Measurements from ENCODE around the gene TGFBRAP1.
"Not testable (repeated sequence)": the region's sequence is repeated elsewhere in the genome, so short reads cannot be mapped to it uniquely, and the experiment has no call there.

The TGFBRAP1 gene

DNA sequence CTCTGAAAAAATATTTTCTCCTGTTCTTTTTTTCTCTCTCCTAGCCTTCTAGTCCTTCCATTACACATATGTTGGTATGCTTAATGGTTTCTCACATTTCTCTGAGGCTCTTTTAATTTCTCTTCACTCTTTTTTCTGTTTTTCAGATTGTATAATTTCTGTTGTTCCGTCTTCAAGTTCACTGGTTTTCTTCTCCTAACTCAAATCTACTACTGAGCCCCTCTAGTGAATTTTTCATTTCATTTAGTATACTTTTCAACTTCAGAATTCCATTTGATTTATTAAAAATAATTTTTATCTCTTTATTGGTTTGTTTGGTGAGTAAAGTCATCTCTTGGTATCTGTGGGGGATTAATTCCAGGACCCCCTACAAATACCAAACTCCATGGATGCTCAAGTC, 27.6 kb upstream of the TGFBRAP1 start:
- no peak for DNase-seq

- no peak for DNase-seq
Measured at GRCh38 chr2:105344704-105345345, 15.3 kb upstream of the TGFBRAP1 start.

DNA sequence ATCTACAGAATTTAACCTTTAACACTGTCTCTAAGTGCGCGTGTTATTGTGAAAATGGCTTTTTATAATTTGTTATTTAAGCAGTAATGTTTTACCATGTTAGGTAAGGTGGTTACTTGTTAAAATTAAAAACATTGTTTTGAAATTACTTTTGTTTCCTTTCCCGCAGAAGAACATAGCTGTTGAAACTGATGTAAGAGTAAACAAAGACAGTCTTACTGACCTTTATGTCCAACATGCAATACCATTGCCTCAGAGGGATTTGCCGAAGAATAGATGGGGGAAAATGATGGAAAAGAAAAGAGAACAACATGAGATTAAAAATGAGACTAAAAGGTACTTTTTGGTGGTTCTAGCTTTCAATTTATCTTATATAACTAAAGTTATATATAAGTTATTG, 9.9 kb upstream of the TGFBRAP1 start:
- no peak for DNase-seq

DNA sequence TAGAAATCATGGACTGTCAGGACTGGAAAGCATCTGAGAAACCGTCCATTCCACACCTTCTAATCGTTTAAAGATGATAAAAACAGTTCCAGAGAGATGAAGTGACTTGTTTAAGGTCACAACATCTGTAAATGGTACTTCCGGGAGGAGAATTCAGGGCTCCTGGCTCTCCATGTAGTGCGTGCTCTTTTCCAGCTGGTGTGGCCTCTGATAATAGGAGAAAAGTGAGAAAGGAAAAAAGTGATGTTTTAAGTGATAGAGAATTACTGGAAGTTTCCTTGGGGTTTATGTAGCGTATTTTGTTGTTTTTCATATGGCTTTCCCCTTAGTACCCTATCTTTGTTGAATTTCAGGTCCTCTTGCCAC, 8.5 kb upstream of the TGFBRAP1 start:
- no peak for DNase-seq

GRCh38 chr2:105337122-105338019, 7.8 kb upstream of the TGFBRAP1 start, which contains the start of gene C2orf49:
C2orf49 (plus strand) TSS chr2:105337540; CDS start chr2:105337588, 48 bp downstream.
- peak; percentile 73 for DNase-seq

- no peak for DNase-seq
Measured at GRCh38 chr2:105336786-105337121, 7.2 kb upstream of the TGFBRAP1 start.

DNA sequence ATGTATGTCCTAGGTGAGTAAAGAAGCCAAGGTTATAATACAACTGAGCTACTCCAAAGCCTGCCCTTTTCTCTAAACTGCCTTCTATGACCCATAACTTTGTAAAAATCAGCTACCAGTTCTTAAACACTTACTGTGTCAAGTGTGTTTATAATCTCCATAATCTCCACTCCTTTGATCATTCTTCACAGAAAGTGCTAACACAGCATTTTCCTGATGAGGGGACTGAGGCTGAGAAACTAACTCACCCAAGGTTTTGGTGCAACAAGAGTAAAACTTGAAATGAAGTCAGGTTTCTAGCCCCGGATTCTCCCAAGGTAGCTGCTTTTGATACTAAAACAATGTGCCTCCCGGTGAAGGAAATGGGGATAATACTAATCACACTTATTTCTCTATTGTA, 5.9 kb upstream of the TGFBRAP1 start:
- no peak for DNase-seq

DNA sequence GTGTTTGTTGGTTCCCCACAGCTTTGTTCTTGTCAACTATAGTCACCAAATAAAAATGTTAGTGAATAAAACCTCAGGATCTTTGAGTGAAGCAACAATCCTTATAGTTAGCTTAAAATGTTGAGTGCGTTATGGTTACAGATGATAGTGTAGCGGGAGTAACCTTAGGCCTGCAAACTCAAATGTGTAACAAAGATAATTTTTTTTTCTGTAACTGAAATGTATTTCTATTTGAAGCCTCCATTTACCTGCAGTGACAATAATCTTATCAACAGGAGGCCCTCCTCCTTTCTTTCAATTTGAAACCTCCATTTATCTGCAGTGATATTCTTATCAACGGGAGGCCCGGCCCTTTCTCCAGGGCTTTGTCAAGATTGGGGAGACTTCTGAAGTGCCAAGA, 4.7 kb upstream of the TGFBRAP1 start:
- no peak for DNase-seq

DNA sequence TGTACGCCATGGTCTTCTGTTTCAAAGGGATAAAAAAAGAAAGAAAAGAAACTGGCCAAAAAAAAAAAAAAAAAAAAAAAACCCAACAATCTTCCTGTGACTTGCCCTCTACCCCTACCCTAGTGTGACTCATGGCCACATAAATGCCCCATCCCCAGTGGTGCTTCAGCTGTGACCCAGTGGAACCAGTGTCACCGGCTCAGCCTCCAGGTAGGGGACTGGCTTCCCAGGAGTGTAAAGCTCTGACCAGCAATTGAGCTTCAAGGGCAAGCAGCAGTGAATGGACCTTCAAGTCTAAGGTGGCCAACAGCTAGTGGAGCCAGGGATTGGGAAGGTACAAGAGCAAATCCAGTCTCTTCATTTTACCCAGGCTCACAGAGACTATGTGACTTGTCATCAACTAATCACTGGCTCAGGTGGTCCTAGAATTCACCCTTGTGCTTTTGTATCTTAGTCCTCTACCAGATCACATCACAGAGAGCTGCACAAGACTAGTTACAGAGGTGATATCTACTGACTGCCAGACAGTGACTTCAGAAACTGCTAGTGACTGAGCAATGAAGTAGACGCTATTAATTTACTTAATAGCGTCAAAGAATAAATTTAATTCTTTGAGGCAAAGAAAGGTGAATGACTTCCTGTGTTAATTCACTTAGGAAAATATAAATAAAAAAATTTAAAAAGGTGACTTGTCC, 1.3 kb upstream of the TGFBRAP1 start:
- no peak for DNase-seq

DNA sequence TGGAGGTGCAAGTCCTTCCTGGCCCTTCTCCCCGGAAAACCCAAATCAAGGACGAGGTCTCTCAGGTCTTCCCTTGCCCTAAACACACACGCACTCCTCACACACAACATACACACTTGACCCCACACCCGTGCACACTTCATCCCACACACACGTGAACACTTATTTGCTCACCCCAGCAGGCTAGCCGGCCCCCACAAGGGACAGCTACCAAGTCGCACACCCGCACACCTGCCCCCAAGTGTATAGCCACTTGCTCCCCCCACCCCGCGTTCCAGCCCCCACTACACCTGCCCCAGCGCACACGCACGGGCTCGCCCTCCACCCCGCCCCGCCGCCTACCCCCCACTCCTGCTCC, 359 bp downstream of the TGFBRAP1 start:
- DNase-seq = no peak

DNA sequence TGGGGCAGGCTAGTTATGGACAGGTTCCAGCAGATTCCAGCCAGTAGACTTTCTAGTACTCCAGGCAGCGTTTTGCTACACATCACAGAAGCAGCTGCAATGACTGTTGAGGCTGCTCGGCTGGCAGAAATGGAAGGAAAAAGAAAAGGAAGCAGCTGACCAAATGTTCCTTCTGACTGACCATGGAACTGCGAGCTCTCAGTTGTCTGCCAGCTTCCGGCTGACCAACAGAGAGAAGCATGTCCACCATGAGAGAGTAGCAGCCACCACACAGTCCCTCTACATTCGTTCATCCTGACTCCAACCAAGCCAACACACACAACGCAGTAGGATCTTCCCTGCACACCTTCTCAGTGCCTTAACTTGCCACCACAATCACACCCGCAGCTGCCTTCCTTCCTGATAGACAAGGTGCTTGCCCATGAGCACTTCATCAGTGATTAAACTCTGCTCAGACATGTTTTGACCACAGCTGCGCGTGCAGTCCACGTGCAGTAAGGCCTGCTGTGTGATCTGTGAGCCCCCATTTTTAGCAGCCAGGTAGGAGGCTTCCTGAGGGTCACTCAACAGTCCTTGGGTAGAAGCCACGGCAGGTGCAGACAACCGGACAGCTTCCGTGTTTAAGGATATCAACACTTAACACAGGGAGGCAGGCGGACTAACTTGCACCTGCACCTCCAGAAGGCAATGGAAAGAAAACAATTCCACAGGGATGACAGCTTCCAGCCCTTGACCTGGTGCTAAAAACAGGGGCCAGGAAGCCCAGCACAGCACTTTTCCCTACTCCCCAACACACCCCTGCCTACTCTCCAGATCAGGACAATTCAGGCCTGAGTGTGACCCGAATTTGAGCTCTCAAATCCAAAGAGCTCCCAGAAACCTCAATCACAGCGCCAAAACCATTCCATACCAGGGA, 996 bp downstream of the TGFBRAP1 start:
- DNase-seq = no peak

GRCh38 chr2:105327690-105328089, 1.8 kb downstream of the TGFBRAP1 start:
- no peak for DNase-seq

DNA sequence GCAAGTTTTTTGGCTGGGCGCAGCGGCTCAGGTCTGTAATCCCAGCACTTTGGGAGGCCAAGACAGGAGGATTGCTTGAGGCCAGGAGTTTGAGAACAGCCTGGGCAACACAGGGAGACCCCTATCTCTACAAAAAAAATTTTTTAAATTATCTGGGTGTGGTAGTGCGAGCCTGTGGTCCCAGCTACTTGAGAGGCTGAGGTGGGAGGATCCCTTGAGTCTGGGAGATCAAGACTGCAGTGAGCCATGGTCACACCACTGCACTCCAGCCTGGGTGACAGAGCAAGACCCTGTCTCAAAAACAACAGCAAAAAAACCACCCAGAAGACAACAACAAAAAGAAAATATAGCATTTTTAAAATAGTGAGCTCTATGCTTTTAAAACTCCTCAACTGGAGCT, 2.3 kb downstream of the TGFBRAP1 start:
- DNase-seq = not testable (repeated sequence)

DNA sequence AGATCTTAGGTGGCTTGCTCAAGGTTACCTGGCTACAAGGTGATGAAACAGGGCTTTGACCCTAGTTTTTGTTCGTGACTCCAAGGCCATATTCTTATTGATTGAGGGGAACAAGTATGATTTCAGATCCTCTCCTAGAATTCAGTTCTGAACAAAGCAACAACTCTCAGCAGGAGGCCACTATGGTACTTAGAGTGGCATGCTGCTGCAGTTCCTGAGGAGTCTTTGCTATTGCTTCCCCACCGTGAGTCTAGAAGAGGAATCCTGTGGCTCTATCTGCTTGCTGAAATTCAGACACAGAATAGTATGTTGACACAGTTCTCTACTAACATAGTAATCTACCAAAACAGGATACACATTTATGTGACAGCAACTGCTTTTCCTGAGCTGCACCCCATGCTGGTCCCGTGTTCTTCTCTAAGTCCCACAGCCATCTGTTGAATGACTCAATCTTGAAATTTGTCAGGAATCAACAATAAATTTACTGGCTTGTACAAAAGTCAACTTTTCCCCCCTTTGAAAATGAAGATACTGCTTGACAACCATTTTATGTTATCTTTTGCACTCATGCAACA, 4.1 kb downstream of the TGFBRAP1 start:
- no peak for DNase-seq

DNA sequence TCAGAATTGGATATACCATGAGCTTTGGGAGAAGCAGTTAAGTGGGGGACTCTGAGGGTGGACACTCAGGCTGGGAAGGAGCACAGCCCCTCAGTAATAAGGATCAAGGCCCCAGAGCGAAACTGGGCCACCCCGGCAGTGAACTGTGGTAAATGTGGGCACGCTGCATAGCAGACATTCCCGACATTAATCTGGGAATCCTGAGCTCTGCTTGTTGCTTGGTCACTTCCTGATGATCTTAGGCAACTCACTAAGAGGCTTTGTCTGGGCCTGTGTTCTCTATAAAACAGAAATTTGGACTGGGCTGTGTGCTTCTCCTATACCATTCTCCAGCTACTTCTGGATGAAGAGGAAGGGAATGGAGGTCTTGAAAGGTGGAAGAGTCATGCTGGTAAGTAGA, 4.8 kb downstream of the TGFBRAP1 start:
- no peak for DNase-seq

- DNase-seq = no peak
Measured at GRCh38 chr2:105324101-105324500, 5.4 kb downstream of the TGFBRAP1 start.

GRCh38 chr2:105323111-105323510, 6.4 kb downstream of the TGFBRAP1 start:
- no peak for DNase-seq

DNA sequence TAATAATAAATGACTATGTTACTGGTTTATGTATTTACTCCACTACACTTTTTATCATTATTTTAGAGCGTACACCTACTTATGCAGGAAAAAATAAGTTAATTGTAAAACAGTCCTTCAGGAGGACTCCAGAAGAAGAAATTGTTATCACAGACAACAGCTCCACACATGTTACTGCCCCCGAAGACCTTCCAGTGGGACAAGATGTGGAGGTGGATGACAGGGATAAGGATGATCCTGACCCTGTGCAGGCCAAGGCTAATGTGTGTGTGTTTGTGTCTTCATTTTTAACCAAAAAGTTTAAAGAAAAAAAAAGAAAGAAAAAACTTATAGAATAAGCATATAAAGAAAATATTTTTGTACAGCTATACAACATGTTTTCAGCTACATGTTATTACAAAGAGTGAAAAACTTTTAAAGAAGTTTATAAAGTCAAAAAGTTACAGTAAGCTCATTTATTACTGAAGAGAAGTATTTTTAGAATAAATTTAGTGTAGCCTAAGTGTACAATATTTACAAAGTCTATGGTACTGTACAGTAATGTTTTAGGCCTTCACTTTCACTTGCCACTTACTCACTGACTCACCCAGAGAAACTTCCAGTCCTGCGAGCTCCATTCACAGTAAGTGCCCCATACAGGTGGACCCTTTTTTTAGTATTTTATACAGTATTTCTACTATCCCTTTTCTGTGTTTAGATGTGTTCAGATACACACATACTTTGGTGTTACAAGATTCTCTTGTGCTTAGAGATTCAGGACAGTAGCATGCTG, 7.5 kb downstream of the TGFBRAP1 start:
- DNase-seq = no peak

DNA sequence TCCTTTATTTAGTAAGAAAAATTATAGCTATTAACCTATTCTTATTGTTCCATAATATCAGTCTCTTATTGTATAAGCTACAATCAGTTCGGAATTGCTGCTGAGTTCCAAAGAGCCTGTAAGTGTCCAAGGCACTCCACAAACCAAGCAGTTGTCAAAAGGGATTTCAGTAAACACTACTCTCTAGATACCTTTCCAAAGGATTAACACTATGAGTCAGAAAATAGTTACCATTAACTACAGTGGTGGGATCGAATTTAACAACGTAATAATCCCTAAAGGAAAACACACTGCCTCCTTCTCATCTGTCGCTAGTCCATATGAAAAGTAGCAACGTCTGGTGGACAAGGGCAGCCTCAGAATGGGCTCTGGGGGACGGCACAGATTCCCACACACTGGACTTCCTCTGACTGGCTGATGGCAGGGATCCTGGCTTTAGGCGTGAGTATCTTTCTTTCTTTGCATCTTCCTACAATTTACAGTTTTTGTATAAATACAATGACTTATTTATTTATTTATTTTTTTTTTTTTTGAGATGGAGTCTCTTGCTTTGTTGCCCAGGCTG, 8.8 kb downstream of the TGFBRAP1 start:
- DNase-seq = no peak

- no peak for DNase-seq
Measured at GRCh38 chr2:105317937-105318336, 11.6 kb downstream of the TGFBRAP1 start.

DNA sequence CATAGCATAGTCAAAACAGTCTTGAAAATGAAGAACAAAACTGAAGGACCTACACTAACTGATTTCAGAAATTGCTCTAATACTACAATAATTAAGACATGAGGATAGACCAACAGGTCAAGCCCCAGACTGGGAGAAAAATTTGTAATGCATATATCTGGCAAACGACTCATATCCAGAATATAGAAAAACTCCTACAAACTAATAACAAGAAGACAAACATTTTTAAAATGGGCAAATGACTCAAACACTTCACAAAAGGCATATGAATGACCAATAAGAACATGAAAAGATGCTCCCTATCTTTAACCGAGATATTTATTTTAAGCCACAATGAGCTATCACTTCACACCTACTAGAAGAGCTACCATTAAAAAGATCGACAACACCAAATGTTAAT, 14.2 kb downstream of the TGFBRAP1 start:
- no peak for DNase-seq

All from NCI-H2107 (cell line).